H1 (cell line): ENCODE measurements around the gene C2. TPM values are rescaled to one million over a fixed set of nuclear protein-coding genes. Genes with fewer than 3 reads are reported as not detected.

ENCODE experiments used
- ATF2 ChIP-seq: IDR thresholded peaks from 2 replicates; pipeline ENCODE4 v1.6.1; 2012; ENCODE audit warnings: low read length, inconsistent platforms
- CHD7 ChIP-seq: fragments of 300-600 bp; sonication (generic); IDR thresholded peaks from 2 replicates; pipeline ENCODE4 v1.7.1; 2012; ENCODE audit warnings: low read length, moderate library complexity, mild to moderate bottlenecking, inconsistent platforms; ENCODE audit not compliant: insufficient replicate concordance
- CTBP2 ChIP-seq: IDR thresholded peaks from 2 replicates; pipeline ENCODE4 v1.7.0; 2011; ENCODE audit warnings: borderline replicate concordance, mild to moderate bottlenecking, moderate library complexity, mixed read lengths, low read length; ENCODE audit not compliant: insufficient read depth, insufficient read length
- MAX ChIP-seq: IDR thresholded peaks from 2 replicates; pipeline ENCODE4 v1.6.1; 2012; ENCODE audit warnings: inconsistent platforms
- NRF1 ChIP-seq: IDR thresholded peaks from 2 replicates; pipeline ENCODE4 v1.6.1; 2011; ENCODE audit warnings: mild to moderate bottlenecking, low read depth, low read length, improper control_type of control experiment
- RFX5 ChIP-seq: IDR thresholded peaks from 2 replicates; pipeline ENCODE4 v1.6.1; 2011; ENCODE audit warnings: low read depth, low read length, improper control_type of control experiment, borderline replicate concordance
- SIX5 ChIP-seq: IDR thresholded peaks from 2 replicates; pipeline ENCODE4 v1.6.1; 2011; ENCODE audit warnings: mild to moderate bottlenecking, low read depth, low read length
- TAF1 ChIP-seq: IDR thresholded peaks from 2 replicates; pipeline ENCODE4 v1.6.1; 2011; ENCODE audit warnings: mild to moderate bottlenecking, low read depth, low read length
- polyA plus RNA-seq, 7 experiments: library from polyadenylated mRNA; depleted of rRNA in 3 of 7; stranded (reverse) in 5 of 7; unstranded in 2 of 7; fragments of >200 nt in 5 of 7; fragments of 200-250 nt in 2 of 7; gene quantifications; 1 replicate in 5 of 7; 2 replicates in 1 of 7; 4 replicates in 1 of 7; pipeline versions ENCODE4 v1.2.1 to v1.2.3, GENCODE V29; 2011 to 2013; ENCODE audit warnings: missing spikeins in 2 of 7, mixed read lengths in 2 of 7
- total RNA-seq: library from RNA; stranded (reverse); fragmentation: NEBNext Ultra II Directional; extraction: Animal tissue kit (Norgen Biotek cat#: 25700); gene quantifications from 2 replicates; pipeline ENCODE4 v1.2.1, GENCODE V29; 2021

C2 gene
- total and polyA plus RNA-seq, 2 of the 8 experiments (the other 6 are each of a cell fraction or from before 2014, with no cell fraction given), result 0.26 to 0.38 TPM

GRCh38 chr6:31881136-31881859, 46.2 kb upstream of the C2 start (continued):
- TF ChIP-seq CHD7, result no peak
- no peak for TF ChIP-seq NRF1
- TF ChIP-seq SIX5, result no peak
- TF ChIP-seq MAX, result no peak
- no peak for TF ChIP-seq RFX5
- no peak for TF ChIP-seq CTBP2
- no peak for TF ChIP-seq TAF1
- no peak for TF ChIP-seq ATF2
